Measurements from ENCODE around the gene DPF1.

DPF1 gene

GRCh38 chr19:38163419-38164290, 60.4 kb downstream of the DPF1 start:
- DNase-seq (ENCODE audit: low read depth in 2 of 2): no peak

GRCh38 chr19:38162632-38163031, 61.4 kb downstream of the DPF1 start:
- no peak for DNase-seq (ENCODE audit: low read depth in 2 of 2)

GRCh38 chr19:38162094-38162493, 61.9 kb downstream of the DPF1 start:
- no peak for DNase-seq (ENCODE audit: low read depth in 2 of 2)

All from stimulated activated CD4-positive, alpha-beta T cell treated with anti-CD3 and anti-CD28 coated beads, Interleukin-15, amount 100 ng/mL, for 48 hours (primary cell).